GM12878 (cell line): ENCODE measurements around the gene TSPAN12. TPM values are rescaled to one million over a fixed set of nuclear protein-coding genes. Genes with fewer than 3 reads are reported as not detected.

Experiments used
- ASH2L ChIP-seq: fragments of 300-600, 200-600 bp; sonication (generic); IDR thresholded peaks from 2 replicates; pipeline ENCODE4 v1.6.1; 2017; ENCODE audit warnings: low read depth, mild to moderate bottlenecking, borderline replicate concordance
- BRCA1 ChIP-seq: IDR thresholded peaks from 2 replicates; pipeline ENCODE4 v1.6.1; 2011; ENCODE audit warnings: low read depth, low read length, improper control_type of control experiment
- CHD1 ChIP-seq: IDR thresholded peaks from 2 replicates; pipeline ENCODE4 v1.6.1; 2012; ENCODE audit warnings: low read depth, low read length, improper control_type of control experiment
- CREB1 ChIP-seq: IDR thresholded peaks from 2 replicates; pipeline ENCODE4 v1.6.1; 2012; ENCODE audit warnings: low read depth, mild to moderate bottlenecking, inconsistent platforms
- E4F1 ChIP-seq: fragments of 450-650 bp; IDR thresholded peaks from 2 replicates; pipeline ENCODE4 v1.6.1; 2018; ENCODE audit warnings: borderline replicate concordance, mild to moderate bottlenecking; ENCODE audit not compliant: partially characterized antibody
- ETV6 ChIP-seq, 2 experiments: fragments of 450-650 bp in 1 of 2; IDR thresholded peaks in 1 of 2; conservative IDR thresholded peaks in 1 of 2; 2 replicates each; pipeline ENCODE4 v1.6.1; 2014; ENCODE audit warnings: antibody characterized with exemption in 1 of 2, borderline replicate concordance in 1 of 2, low read depth in 1 of 2, mild to moderate bottlenecking in 1 of 2, moderate library complexity in 1 of 2
- JUNB ChIP-seq: IDR thresholded peaks from 2 replicates; pipeline ENCODE4 v1.6.1; 2016; ENCODE audit warnings: antibody characterized with exemption, mild to moderate bottlenecking
- KLF5 ChIP-seq: fragments of 450-650 bp; IDR thresholded peaks from 2 replicates; pipeline ENCODE4 v1.6.1; 2014; ENCODE audit warnings: mild to moderate bottlenecking; ENCODE audit not compliant: partially characterized antibody
- MTA2 ChIP-seq: fragments of 450-650 bp; IDR thresholded peaks from 2 replicates; pipeline ENCODE4 v1.6.1; 2016; ENCODE audit warnings: low read depth, mild to moderate bottlenecking, moderate library complexity
- PAX5 ChIP-seq: IDR thresholded peaks from 2 replicates; pipeline ENCODE4 v1.6.1; 2011; ENCODE audit warnings: low read depth, low read length, borderline replicate concordance
- PML ChIP-seq: IDR thresholded peaks from 2 replicates; pipeline ENCODE4 v1.6.1; 2012; ENCODE audit warnings: low read length, inconsistent platforms
- POLR2AphosphoS5 ChIP-seq: IDR thresholded peaks from 2 replicates; pipeline ENCODE4 v1.6.1; 2011; ENCODE audit warnings: mild to moderate bottlenecking, low read length, inconsistent platforms
- RAD51 ChIP-seq: fragments of 450-650 bp; IDR thresholded peaks from 2 replicates; pipeline ENCODE4 v1.6.1; 2016; ENCODE audit warnings: moderate library complexity, mild to moderate bottlenecking, inconsistent platforms
- RFX5 ChIP-seq: IDR thresholded peaks from 2 replicates; pipeline ENCODE4 v1.6.1; 2011; ENCODE audit warnings: low read depth, low read length, improper control_type of control experiment
- SMAD5 ChIP-seq: IDR thresholded peaks from 2 replicates; pipeline ENCODE4 v1.6.1; 2016; ENCODE audit warnings: antibody characterized with exemption, low read depth
- TCF3 ChIP-seq: IDR thresholded peaks from 2 replicates; pipeline ENCODE4 v1.6.1; 2012; ENCODE audit warnings: low read depth, mild to moderate bottlenecking, low read length, borderline replicate concordance; ENCODE audit not compliant: insufficient read depth
- YBX1 ChIP-seq: fragments of 450-650 bp; IDR thresholded peaks from 2 replicates; pipeline ENCODE4 v1.6.1; 2016; ENCODE audit warnings: antibody characterized with exemption
- polyA plus RNA-seq, 11 experiments: library from polyadenylated mRNA; depleted of rRNA in 4 of 11; unstranded in 6 of 11; stranded (reverse) in 5 of 11; fragments of >200 nt; fragmentation: Nextera tagmentation in 4 of 11; fragmentation: Illumina TruSeq in 1 of 11; extraction: Ambion mirVana in 4 of 11; extraction: Trizol in 1 of 11; gene quantifications; 1 replicate in 1 of 11; 2 replicates in 10 of 11; pipeline versions ENCODE4 v1.2.1 to v1.2.3, GENCODE V29; 2011 to 2016; ENCODE audit warnings: inconsistent platforms in 2 of 11, missing spikeins in 2 of 11, low read depth in 1 of 11
- total RNA-seq, 4 experiments: library from RNA; depleted of rRNA in 3 of 4; stranded (reverse); fragments of >200 nt in 3 of 4; fragmentation: Illumina TruSeq in 1 of 4; extraction: Trizol in 1 of 4; gene quantifications; 2 replicates each; pipeline versions ENCODE4 v1.2.1 to v1.2.3, GENCODE V29; 2013 to 2021
- TF ChIP-seq, protein P1 (sequence below): fragments of 450-650 bp; IDR thresholded peaks from 2 replicates; pipeline ENCODE4 v1.6.1; 2017; ENCODE audit warnings: low read depth, mild to moderate bottlenecking, moderate library complexity
- TF ChIP-seq, protein P2 (sequence below): fragments of 150-350 bp; IDR thresholded peaks from 2 replicates; pipeline ENCODE4 v1.6.1; 2016; ENCODE audit warnings: low read depth, low read length
- TF ChIP-seq, protein P3 (sequence below): IDR thresholded peaks from 2 replicates; pipeline ENCODE4 v1.6.1; 2012; ENCODE audit warnings: low read depth, low read length, improper control_type of control experiment

Gene TSPAN12
- total and polyA plus RNA-seq, 10 of the 15 experiments (the other 5 are each of a cell fraction or from before 2014, with no cell fraction given), result 0.67 to 110 (median 1.3) TPM

DNA sequence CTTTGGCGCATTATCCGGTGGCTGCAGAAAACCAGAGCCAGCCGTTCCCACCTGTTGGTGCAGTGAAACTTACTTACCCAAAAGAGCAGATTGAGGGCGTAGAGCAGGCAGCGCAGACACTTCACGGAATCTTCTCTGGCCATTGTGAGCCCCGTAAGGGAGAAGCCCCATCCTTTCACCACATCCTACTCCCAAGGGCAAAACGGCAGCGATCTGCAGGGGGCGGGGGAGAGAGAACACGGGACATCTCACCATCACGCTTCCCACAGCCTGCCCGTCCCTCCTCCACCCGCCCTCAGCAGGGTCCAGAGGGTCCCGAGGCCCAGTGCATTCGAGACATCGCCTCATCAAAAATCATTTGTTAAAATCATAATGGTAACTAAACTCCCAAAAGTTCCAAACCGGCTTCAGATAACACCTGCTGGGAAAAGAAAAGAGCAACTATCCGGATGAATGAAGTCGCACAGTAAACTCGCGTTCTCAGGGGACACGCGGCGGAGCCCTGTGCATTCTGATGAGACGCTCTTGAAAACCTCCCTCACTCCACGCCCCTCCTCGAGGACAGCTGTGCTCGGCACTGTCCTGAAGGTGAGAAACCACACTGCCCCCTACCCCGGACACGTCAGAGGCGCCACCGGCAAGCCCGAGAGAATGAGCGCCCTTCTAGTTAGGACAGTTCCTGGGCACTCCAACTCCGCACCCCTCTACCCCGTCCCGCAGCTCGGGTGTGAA lies 1.2 kb downstream of the TSPAN12 start (continued):
- TF ChIP-seq E4F1 (no peak), ASH2L (no peak), BRCA1 (no peak), PAX5 (peak; percentile 49; the same call in 1 of the 2 replicates), PML (no peak), RFX5 (no peak), TCF3 (no peak), CHD1 (no peak; the same call in none of the 2 replicates), SMAD5 (no peak), POLR2AphosphoS5 (peak; percentile 68), KLF5 (no peak), YBX1 (peak; percentile 84; the same call in 1 of the 2 replicates), MTA2 (peak; percentile 79), CREB1 (no peak), RAD51 (0 out of 2 replicates have a peak, but pooled peaks have one; percentile 28), ETV6 (conservative IDR thresholded peaks at IDR 0.05 in 1 of 2, IDR thresholded peaks at IDR 0.05 in 1 of 2; ENCODE audit: borderline replicate concordance in 1 of 2, low read depth in 1 of 2) (no peak), JUNB (no peak)
- TF ChIP-seq, protein P1, sequence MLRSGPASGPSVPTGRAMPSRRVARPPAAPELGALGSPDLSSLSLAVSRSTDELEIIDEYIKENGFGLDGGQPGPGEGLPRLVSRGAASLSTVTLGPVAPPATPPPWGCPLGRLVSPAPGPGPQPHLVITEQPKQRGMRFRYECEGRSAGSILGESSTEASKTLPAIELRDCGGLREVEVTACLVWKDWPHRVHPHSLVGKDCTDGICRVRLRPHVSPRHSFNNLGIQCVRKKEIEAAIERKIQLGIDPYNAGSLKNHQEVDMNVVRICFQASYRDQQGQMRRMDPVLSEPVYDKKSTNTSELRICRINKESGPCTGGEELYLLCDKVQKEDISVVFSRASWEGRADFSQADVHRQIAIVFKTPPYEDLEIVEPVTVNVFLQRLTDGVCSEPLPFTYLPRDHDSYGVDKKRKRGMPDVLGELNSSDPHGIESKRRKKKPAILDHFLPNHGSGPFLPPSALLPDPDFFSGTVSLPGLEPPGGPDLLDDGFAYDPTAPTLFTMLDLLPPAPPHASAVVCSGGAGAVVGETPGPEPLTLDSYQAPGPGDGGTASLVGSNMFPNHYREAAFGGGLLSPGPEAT, result peak; percentile 89
- TF ChIP-seq, protein P2, sequence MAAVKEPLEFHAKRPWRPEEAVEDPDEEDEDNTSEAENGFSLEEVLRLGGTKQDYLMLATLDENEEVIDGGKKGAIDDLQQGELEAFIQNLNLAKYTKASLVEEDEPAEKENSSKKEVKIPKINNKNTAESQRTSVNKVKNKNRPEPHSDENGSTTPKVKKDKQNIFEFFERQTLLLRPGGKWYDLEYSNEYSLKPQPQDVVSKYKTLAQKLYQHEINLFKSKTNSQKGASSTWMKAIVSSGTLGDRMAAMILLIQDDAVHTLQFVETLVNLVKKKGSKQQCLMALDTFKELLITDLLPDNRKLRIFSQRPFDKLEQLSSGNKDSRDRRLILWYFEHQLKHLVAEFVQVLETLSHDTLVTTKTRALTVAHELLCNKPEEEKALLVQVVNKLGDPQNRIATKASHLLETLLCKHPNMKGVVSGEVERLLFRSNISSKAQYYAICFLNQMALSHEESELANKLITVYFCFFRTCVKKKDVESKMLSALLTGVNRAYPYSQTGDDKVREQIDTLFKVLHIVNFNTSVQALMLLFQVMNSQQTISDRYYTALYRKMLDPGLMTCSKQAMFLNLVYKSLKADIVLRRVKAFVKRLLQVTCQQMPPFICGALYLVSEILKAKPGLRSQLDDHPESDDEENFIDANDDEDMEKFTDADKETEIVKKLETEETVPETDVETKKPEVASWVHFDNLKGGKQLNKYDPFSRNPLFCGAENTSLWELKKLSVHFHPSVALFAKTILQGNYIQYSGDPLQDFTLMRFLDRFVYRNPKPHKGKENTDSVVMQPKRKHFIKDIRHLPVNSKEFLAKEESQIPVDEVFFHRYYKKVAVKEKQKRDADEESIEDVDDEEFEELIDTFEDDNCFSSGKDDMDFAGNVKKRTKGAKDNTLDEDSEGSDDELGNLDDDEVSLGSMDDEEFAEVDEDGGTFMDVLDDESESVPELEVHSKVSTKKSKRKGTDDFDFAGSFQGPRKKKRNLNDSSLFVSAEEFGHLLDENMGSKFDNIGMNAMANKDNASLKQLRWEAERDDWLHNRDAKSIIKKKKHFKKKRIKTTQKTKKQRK, result no peak
- TF ChIP-seq, protein P3, sequence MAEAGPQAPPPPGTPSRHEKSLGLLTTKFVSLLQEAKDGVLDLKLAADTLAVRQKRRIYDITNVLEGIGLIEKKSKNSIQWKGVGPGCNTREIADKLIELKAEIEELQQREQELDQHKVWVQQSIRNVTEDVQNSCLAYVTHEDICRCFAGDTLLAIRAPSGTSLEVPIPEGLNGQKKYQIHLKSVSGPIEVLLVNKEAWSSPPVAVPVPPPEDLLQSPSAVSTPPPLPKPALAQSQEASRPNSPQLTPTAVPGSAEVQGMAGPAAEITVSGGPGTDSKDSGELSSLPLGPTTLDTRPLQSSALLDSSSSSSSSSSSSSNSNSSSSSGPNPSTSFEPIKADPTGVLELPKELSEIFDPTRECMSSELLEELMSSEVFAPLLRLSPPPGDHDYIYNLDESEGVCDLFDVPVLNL, result no peak
